Fibroblast of pulmonary artery (primary cell): ENCODE data around the gene SMG6.

ENCODE experiments used
- DNase-seq: peaks from one replicate; pipeline ENCODE4 v3.0.0-alpha.2; 2010; ENCODE audit warnings: low read depth
- H3K4me3 ChIP-seq: replicated peaks from 2 replicates; pipeline ENCODE4 v1.5.1; 2011; ENCODE audit warnings: low read depth, mild to moderate bottlenecking, control low read depth, low read length, moderate library complexity
- TF ChIP-seq, protein P1 (sequence below): IDR thresholded peaks from 2 replicates; pipeline ENCODE4 v1.5.1; 2011; ENCODE audit warnings: mild to moderate bottlenecking, control low read depth, low read length, inconsistent platforms; ENCODE audit errors: missing control alignments

The SMG6 gene

DNA sequence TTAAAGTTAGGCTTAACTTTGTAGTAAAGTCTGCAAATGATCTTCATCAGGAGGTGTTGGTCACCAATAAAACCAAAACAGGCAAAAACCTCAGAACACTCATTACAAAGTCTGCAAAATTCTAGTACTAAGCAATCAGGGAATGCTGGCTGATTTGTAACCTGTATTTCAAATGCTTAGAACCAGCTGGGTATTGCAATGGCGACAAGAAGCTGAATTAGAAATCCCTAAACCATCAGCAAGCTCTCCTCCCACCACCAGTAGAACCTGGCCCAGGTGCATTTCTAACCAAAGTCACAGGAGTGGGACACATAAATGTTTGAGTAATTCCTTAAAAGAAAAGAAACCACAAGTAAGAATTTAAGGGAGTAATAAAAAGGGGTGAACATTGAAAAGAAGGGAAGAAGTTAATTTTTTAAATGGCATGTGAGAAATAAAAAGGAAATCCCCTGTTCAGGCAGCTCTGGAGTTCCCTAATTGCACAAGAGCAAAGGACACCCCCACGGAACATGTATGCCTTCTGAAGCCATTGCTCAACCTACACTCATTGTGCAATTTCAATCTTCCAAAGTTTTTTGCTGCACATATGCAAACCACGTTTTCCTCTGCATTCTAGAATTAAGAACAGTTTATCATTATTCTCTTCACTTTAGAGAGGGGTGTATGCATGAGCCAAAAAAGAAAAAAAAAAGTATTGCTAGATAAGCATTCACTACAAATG is 145.8 kb downstream of the SMG6 start:
- no peak overlapping the region for H3K4me3 ChIP-seq
- TF ChIP-seq, protein P1, sequence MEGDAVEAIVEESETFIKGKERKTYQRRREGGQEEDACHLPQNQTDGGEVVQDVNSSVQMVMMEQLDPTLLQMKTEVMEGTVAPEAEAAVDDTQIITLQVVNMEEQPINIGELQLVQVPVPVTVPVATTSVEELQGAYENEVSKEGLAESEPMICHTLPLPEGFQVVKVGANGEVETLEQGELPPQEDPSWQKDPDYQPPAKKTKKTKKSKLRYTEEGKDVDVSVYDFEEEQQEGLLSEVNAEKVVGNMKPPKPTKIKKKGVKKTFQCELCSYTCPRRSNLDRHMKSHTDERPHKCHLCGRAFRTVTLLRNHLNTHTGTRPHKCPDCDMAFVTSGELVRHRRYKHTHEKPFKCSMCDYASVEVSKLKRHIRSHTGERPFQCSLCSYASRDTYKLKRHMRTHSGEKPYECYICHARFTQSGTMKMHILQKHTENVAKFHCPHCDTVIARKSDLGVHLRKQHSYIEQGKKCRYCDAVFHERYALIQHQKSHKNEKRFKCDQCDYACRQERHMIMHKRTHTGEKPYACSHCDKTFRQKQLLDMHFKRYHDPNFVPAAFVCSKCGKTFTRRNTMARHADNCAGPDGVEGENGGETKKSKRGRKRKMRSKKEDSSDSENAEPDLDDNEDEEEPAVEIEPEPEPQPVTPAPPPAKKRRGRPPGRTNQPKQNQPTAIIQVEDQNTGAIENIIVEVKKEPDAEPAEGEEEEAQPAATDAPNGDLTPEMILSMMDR = no peak
- DNase-seq = peak; percentile 98

DNA sequence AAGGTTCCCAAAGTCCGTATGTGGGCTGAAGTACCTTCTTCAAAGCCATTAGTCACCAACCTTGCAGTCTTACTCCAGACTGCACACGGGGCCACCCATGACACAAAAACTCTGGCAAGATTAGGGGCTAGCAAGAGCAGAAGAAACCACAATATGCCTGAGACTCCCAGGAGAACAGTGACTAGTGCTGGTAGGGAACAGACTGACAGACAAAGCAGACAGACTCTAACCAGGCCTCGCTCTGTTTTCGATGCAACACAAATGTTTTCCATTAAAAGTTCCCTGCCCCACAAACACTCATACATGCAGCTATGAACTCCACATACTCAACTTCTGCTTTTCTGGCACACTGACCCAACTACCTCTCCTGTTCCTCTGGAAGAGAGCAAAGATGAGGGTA is 146.5 kb downstream of the SMG6 start:
- TF ChIP-seq, protein P1 = no peak
- DNase-seq = peak; percentile 61
- H3K4me3 ChIP-seq = no peak overlapping the region

DNA sequence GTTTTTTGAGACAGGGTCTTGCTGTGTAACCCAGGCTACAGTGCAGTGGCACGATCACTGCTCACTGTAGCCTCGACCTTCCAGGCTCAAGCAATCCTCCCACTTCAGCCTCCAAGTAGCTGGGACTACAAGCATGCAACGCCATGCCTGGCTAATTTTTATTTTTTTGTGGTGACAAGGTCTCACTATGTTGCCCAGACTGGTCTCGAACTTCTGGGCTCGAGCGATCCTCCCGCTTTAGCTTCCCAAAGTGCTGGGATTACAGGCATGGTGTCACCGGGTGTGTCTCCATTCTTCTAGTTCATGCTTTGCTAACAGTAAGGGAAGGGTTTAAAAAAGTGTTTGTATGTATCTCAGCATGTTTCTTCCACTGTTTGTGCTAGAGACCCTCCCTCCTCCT is 146.9 kb downstream of the SMG6 start:
- TF ChIP-seq, protein P1 = no peak
- DNase-seq = no peak
- H3K4me3 ChIP-seq = no peak overlapping the region

DNA sequence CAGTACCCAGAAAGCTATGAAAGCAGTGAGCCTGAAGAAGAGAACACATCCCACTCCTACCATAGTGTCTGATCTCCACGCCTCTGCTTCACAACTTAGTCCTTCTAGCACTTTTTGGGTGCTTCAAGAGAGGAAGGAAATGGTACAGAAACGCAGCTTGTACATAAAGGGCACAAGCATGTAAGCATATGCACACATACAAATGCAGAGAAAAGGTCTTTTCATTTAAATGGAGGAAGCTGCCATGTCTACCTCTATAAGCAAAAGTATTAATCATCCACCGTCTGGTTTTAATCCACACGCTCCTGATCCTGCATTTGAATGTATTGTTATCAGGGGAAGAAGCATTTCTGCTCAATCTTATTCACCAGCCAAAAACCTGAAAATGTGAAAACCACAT is 148.0 kb downstream of the SMG6 start:
- H3K4me3 ChIP-seq = no peak overlapping the region
- TF ChIP-seq, protein P1 = no peak
- DNase-seq = no peak

DNA sequence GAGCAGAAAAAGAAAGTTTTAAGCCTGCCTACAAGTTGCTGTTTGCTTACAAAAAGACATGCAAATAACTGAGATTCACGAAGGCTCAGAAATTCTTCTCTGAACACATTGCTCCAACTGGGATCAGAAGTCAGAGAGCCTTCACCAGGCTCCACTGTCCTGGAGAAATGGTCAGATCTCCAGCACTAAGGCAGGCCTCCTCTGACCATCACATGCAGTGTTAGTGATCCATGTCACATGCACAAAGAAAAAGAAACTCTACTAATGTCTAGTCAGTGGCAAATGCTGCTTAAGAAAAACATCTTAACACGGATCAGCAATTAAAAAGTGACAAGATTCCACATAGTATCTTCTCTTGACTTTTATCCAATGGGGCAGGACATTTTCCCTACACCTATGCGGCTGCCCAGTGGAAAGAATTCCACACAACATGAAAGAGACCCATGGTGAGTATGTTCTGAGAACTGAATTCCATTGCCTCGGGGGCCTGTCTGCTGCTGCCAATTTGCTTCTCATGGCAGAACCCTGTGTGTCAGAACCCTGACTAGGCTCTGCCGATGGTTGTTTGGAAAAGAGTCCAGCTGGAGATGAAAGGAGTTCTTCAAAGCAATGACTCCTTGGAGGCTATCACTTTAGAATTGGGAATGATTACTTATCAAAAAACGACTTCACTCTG is 152.1 kb downstream of the SMG6 start:
- no peak overlapping the region for H3K4me3 ChIP-seq
- TF ChIP-seq, protein P1 = no peak
- no peak for DNase-seq

DNA sequence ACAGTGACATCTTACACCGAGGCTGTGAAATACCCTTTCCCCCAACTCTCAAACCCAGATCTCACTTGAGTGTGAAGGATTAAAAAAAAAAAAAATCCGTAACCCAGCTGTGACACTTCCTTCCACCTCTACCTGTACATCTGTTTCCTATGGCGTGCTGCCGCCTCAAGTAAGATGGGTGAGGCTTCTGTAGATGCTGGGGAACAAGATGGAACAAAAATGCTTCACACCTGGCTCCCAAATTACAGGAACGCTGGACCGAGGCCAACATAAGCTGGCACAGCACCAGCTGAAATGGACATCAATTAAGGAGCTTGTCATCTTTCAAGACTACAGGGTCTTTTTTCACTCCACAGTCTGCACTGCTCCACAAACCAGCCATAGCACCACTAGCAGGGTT is 152.8 kb downstream of the SMG6 start:
- H3K4me3 ChIP-seq = no peak overlapping the region
- TF ChIP-seq, protein P1 = no peak
- DNase-seq = no peak
